ENCODE data around the gene LILRB3. TPM values are rescaled to one million over a fixed set of nuclear protein-coding genes. Genes with fewer than 3 reads are reported as not detected.

LILRB3 gene
- total RNA-seq, 3 donors from 2014 or later, result 1.6 to 28.3 (median 11.5) TPM

GRCh38 chr19:54180691-54181091, 42.1 kb downstream of the LILRB3 start:
- intact Hi-C loops (cut with DNase I; ENCODE audit: low total_unique reads), result no loop called here
- H3K4me3 ChIP-seq, result no peak overlapping the region
- no peaks in the 10 kb centered on the region for H3K4me1 ChIP-seq
- no peak for TF ChIP-seq POLR2AphosphoS5 (IDR thresholded peaks at IDR 0.05)
- no peak for TF ChIP-seq POLR2A (IDR thresholded peaks at IDR 0.05)
- no peak for TF ChIP-seq CTCF (IDR thresholded peaks at IDR 0.05)
- H3K36me3 ChIP-seq, result no peaks in the 10 kb centered on the region
- DNase-seq (ENCODE audit: low spot score in 2 of 2), result no peak
- no peaks in the 10 kb centered on the region for H3K9me3 ChIP-seq
- no peaks in the 10 kb centered on the region for H3K27me3 ChIP-seq
- no peak overlapping the region for H3K27ac ChIP-seq

GRCh38 chr19:54179921-54180461, 42.8 kb downstream of the LILRB3 start:
- intact Hi-C loops (cut with DNase I; ENCODE audit: low total_unique reads), result loop anchor here (10.0 kb wide), 1 partner anchor 55 kb away; no protein-coding TSS in a partner anchor
- H3K36me3 ChIP-seq, result no peaks in the 10 kb centered on the region
- no peak overlapping the region for H3K27ac ChIP-seq
- no peak for DNase-seq (ENCODE audit: low spot score in 2 of 2)
- H3K4me1 ChIP-seq, result no peaks in the 10 kb centered on the region
- no peaks in the 10 kb centered on the region for H3K9me3 ChIP-seq
- H3K27me3 ChIP-seq, result no peaks in the 10 kb centered on the region
- TF ChIP-seq CTCF (IDR thresholded peaks at IDR 0.05), result no peak
- TF ChIP-seq POLR2A (IDR thresholded peaks at IDR 0.05), result no peak
- no peak for TF ChIP-seq POLR2AphosphoS5 (IDR thresholded peaks at IDR 0.05)
- H3K4me3 ChIP-seq, result no peak overlapping the region

GRCh38 chr19:54179262-54179852, 43.5 kb downstream of the LILRB3 start:
- no peak overlapping the region for H3K27ac ChIP-seq
- intact Hi-C loops (cut with DNase I; ENCODE audit: low total_unique reads), result loop anchor here (10.0 kb wide), 1 partner anchor 55 kb away; no protein-coding TSS in a partner anchor
- H3K27me3 ChIP-seq, result no peaks in the 10 kb centered on the region
- TF ChIP-seq POLR2A (IDR thresholded peaks at IDR 0.05), result no peak
- no peak for TF ChIP-seq POLR2AphosphoS5 (IDR thresholded peaks at IDR 0.05)
- TF ChIP-seq CTCF (IDR thresholded peaks at IDR 0.05), result no peak
- H3K4me3 ChIP-seq, result no peak overlapping the region
- no peaks in the 10 kb centered on the region for H3K9me3 ChIP-seq
- no peaks in the 10 kb centered on the region for H3K36me3 ChIP-seq
- no peak for DNase-seq (ENCODE audit: low spot score in 2 of 2)
- H3K4me1 ChIP-seq, result no peaks in the 10 kb centered on the region

- no peaks in the 10 kb centered on the region for H3K36me3 ChIP-seq
- no peaks in the 10 kb centered on the region for H3K27me3 ChIP-seq
- TF ChIP-seq POLR2A (IDR thresholded peaks at IDR 0.05) (no peak), CTCF (IDR thresholded peaks at IDR 0.05) (no peak), POLR2AphosphoS5 (IDR thresholded peaks at IDR 0.05) (no peak)
- H3K27ac ChIP-seq, result no peak overlapping the region
- no peak overlapping the region for H3K4me3 ChIP-seq
- intact Hi-C loops (cut with DNase I; ENCODE audit: low total_unique reads), result loop anchor here (1.0 to 10.0 kb wide), 2 partner anchors 9 to 56 kb away; no protein-coding TSS in a partner anchor
- no peak for DNase-seq (ENCODE audit: low spot score in 2 of 2)
- no peaks in the 10 kb centered on the region for H3K9me3 ChIP-seq
- H3K4me1 ChIP-seq, result no peaks in the 10 kb centered on the region
These were observed 44.1 kb downstream of the LILRB3 start for GRCh38 chr19:54178581-54179261.
